Endothelial cell of umbilical vein (primary cell): ENCODE measurements around the gene CALCA. TPM values are rescaled to one million over a fixed set of nuclear protein-coding genes. Genes with fewer than 3 reads are reported as not detected.
A peak's percentile ranks its signal among the peaks of the same experiment; 100 is the strongest.
"Not testable (repeated sequence)": the region's sequence is repeated elsewhere in the genome, so short reads cannot be mapped to it uniquely, and the experiment has no call there.

ENCODE experiments used
- BruUV-seq: library from RNA; stranded (reverse); fragments of 400-500 nt; replicated peaks from 2 replicates; lab custom pipeline; 2021; lab: Mats Ljungman, UMichigan
- CTCF ChIA-PET: fragments of 300-600, 350-600 bp; sonication (Branson Sonifier 250); formaldehyde crosslinking; loops from one replicate; lab custom pipeline; 2021; ENCODE audit warnings: antibody characterized with exemption, inconsistent platforms; lab: Charles Lee
- POLR2A ChIA-PET: fragments of 300-600, 350-600 bp; sonication (Branson Sonifier 250); formaldehyde crosslinking; loops from one replicate; lab custom pipeline; 2021; ENCODE audit warnings: antibody characterized with exemption, inconsistent platforms; lab: Charles Lee
- DNase-seq: peaks from one replicate; pipeline ENCODE4 v3.0.0-alpha.2; 2011; ENCODE audit warnings: low read depth, low spot score
- FAIRE-seq: peaks from 2 replicates; lab custom pipeline; 2011; peaks lifted over from hg19 to GRCh38; lab: Jason Lieb, UNC
- H2AFZ ChIP-seq: 2 replicates; pipeline ENCODE4 v1.6.0; 2012; ENCODE audit warnings: low read depth, low read length, control low read depth, inconsistent platforms
- H3K27ac ChIP-seq: 2 replicates; pipeline ENCODE4 v1.5.1; 2011; ENCODE audit warnings: low read depth, mild to moderate bottlenecking, control low read depth, low read length, moderate library complexity; ENCODE audit not compliant: insufficient read depth
- H3K27me3 ChIP-seq, 2 experiments: 2 replicates each; pipeline versions ENCODE4 v1.6.0 to v1.6.1; 2011; ENCODE audit warnings: low read length in 2 of 2, mixed read lengths in 1 of 2; ENCODE audit not compliant: control insufficient read depth in 2 of 2, insufficient read depth in 2 of 2
- H3K36me3 ChIP-seq, 2 experiments: 2 replicates in 1 of 2; 3 replicates in 1 of 2; pipeline ENCODE4 v1.5.1; 2011; ENCODE audit warnings: low read length in 2 of 2, mild to moderate bottlenecking in 1 of 2, moderate library complexity in 1 of 2; ENCODE audit not compliant: control insufficient read depth in 2 of 2, insufficient read depth in 2 of 2; ENCODE audit errors: extremely low read depth in 1 of 2
- H3K4me1 ChIP-seq: 3 replicates; pipeline ENCODE4 v1.5.1; 2011; ENCODE audit warnings: mild to moderate bottlenecking, low read length; ENCODE audit not compliant: control insufficient read depth, insufficient read depth; ENCODE audit errors: extremely low read depth
- H3K4me2 ChIP-seq: 2 replicates; pipeline ENCODE4 v1.6.1; 2011; ENCODE audit warnings: low read length, control low read depth, mixed read lengths; ENCODE audit not compliant: insufficient read depth
- H3K4me3 ChIP-seq, 3 experiments: fragments of 200-600 bp in 1 of 3; sonication (generic), shearing (Covaris generic) in 1 of 3; replicated peaks in 1 of 3; 2 replicates each; pipeline ENCODE4 v1.5.1; 2011 to 2016; ENCODE audit warnings: control low read depth in 3 of 3, low read length in 3 of 3, mild to moderate bottlenecking in 2 of 3, inconsistent platforms in 1 of 3, low read depth in 1 of 3, moderate library complexity in 1 of 3; ENCODE audit not compliant: insufficient read depth in 1 of 3
- H3K79me2 ChIP-seq: 2 replicates; pipeline ENCODE4 v1.6.0; 2012; ENCODE audit warnings: low read length, inconsistent platforms; ENCODE audit not compliant: control insufficient read depth, insufficient read depth
- H3K9ac ChIP-seq: replicated peaks from 2 replicates; pipeline ENCODE3; 2011; ENCODE audit warnings: low read length, control low read depth; ENCODE audit not compliant: insufficient read depth; ENCODE audit errors: extremely low read depth
- H3K9me1 ChIP-seq: replicated peaks from 3 replicates; pipeline ENCODE4 v1.6.0; 2011; ENCODE audit warnings: mild to moderate bottlenecking, low read length; ENCODE audit not compliant: control insufficient read depth, insufficient read depth; ENCODE audit errors: extremely low read depth
- H3K9me3 ChIP-seq: replicated peaks from 2 replicates; pipeline ENCODE4 v1.5.1; 2012; ENCODE audit warnings: low read length, inconsistent platforms; ENCODE audit not compliant: control insufficient read depth, insufficient read depth
- H4K20me1 ChIP-seq: replicated peaks from 2 replicates; pipeline ENCODE3; 2011; ENCODE audit warnings: mild to moderate bottlenecking, low read length; ENCODE audit not compliant: control insufficient read depth, insufficient read depth; ENCODE audit errors: extremely low read depth
- CTCF ChIP-seq, 2 donors: IDR thresholded peaks; 1 replicate in 1 of 2; 2 replicates in 1 of 2; pipeline ENCODE4 v1.5.1; 2011; ENCODE audit warnings: low read length in 2 of 2, mild to moderate bottlenecking in 2 of 2, moderate library complexity in 2 of 2, control low read depth in 1 of 2, inconsistent platforms in 1 of 2, low read depth in 1 of 2; ENCODE audit not compliant: insufficient read depth in 1 of 2; ENCODE audit errors: extremely low read depth in 1 of 2
- MAX ChIP-seq: IDR thresholded peaks from 2 replicates; pipeline ENCODE4 v1.6.1; 2011; ENCODE audit not compliant: insufficient read depth, insufficient read length
- POLR2A ChIP-seq: IDR thresholded peaks from 2 replicates; pipeline ENCODE4 v1.6.1; 2012; ENCODE audit warnings: low read depth, mild to moderate bottlenecking, control low read depth, low read length
- dilution Hi-C: fragments of 300-500 bp; cut with MboI; formaldehyde crosslinking; loops from one replicate; pipeline ENCODE4 v1.15.0; 2019; ENCODE audit warnings: low sequenced_read_pairs; ENCODE audit not compliant: extremely low pct_ligation_motif_present
- intact Hi-C: fragments of 100-400 bp; cut with micrococcal nuclease; formaldehyde crosslinking; loops from one replicate; pipeline ENCODE4 v1.10.0; 2022
- polyA plus RNA-seq, 4 experiments: library from polyadenylated mRNA; depleted of rRNA in 3 of 4; stranded (reverse) in 3 of 4; unstranded in 1 of 4; fragments of >200 nt; gene quantifications; 2 replicates each; pipeline versions ENCODE4 v1.2.1 to v1.2.3, GENCODE V29; 2011 to 2012; ENCODE audit warnings: missing spikeins in 1 of 4
- total RNA-seq: library from RNA; stranded (reverse); gene quantifications from 2 replicates; pipeline ENCODE4 v1.2.3, GENCODE V29; 2021

Gene CALCA
- total and polyA plus RNA-seq, 2 donors (not counting 3 experiments of a cell fraction or from before 2014, with no cell fraction given): not detected

- FAIRE-seq: peak; percentile 46
- H4K20me1 ChIP-seq: no peaks in the 10 kb centered on the region
- no TSS peak for BruUV-seq
- H3K4me3 ChIP-seq: no peak overlapping the region
- H3K36me3 ChIP-seq: no peaks in the 10 kb centered on the region
- TF ChIP-seq POLR2A (no peak), MAX (peak; percentile 15), CTCF (IDR thresholded peaks at IDR 0.05; ENCODE audit: extremely low read depth in 1 of 2, insufficient read depth in 1 of 2, low read depth in 1 of 2, low read length in 2 of 2) (peak in 1 of 2 donors; percentile 46)
- POLR2A ChIA-PET: no interaction called here
- no peaks in the 10 kb centered on the region for H3K9me3 ChIP-seq
- dilution Hi-C loops: no loop called here
- H3K27me3 ChIP-seq: peaks cover 0 to 2% of the 10 kb centered on the region in 2 experiments
- CTCF ChIA-PET: interaction anchor here (0.7 to 6.0 kb wide), 27 partner anchors 9 to 473 kb away, joined by 3 to 153 read pairs (median 4); no protein-coding TSS in a partner anchor
- H3K4me2 ChIP-seq: no peak overlapping the region
- DNase-seq: peak; percentile 42
- H3K79me2 ChIP-seq: no peaks in the 10 kb centered on the region
- H3K27ac ChIP-seq: no peak overlapping the region
- no peak overlapping the region for H3K9ac ChIP-seq
- H3K9me1 ChIP-seq: no peaks in the 10 kb centered on the region
- intact Hi-C loops: loop anchor here (1.0 kb wide), 5 partner anchors 32 to 469 kb away; no protein-coding TSS in a partner anchor
- no peak overlapping the region for H2AFZ ChIP-seq
- no peaks in the 10 kb centered on the region for H3K4me1 ChIP-seq
These were observed 34.1 kb upstream of the CALCA start for GRCh38 chr11:15006139-15006759.

- H3K36me3 ChIP-seq, H3K4me2 ChIP-seq, BruUV-seq, H3K4me3 ChIP-seq, FAIRE-seq, POLR2A ChIA-PET, H4K20me1 ChIP-seq, dilution Hi-C loops, H3K27me3 ChIP-seq, H3K27ac ChIP-seq, H3K79me2 ChIP-seq, H2AFZ ChIP-seq, intact Hi-C loops, H3K9me3 ChIP-seq, H3K9me1 ChIP-seq, CTCF ChIA-PET, H3K9ac ChIP-seq, H3K4me1 ChIP-seq, DNase-seq: not testable (repeated sequence)
These were observed 16.0 kb upstream of the CALCA start for GRCh38 chr11:14988133-14988532.
